22Rv1 (cell line): Measurements from ENCODE around the gene SNX9.

Source experiments
- CTCF ChIP-seq: fragments of 450-650 bp; IDR thresholded peaks from 2 replicates; pipeline ENCODE4 v1.5.1; 2017; ENCODE audit warnings: mild to moderate bottlenecking
- ZFX ChIP-seq: fragments of 450-650 bp; IDR thresholded peaks from 2 replicates; pipeline ENCODE4 v1.6.1; 2017; ENCODE audit warnings: antibody characterized with exemption, borderline replicate concordance

GRCh38 chr6:157869673-157870302 is 46.7 kb downstream of the SNX9 start:
- TF ChIP-seq CTCF (no peak), ZFX (no peak)
